ENCODE data around the gene EXOC3.

Gene EXOC3

DNA sequence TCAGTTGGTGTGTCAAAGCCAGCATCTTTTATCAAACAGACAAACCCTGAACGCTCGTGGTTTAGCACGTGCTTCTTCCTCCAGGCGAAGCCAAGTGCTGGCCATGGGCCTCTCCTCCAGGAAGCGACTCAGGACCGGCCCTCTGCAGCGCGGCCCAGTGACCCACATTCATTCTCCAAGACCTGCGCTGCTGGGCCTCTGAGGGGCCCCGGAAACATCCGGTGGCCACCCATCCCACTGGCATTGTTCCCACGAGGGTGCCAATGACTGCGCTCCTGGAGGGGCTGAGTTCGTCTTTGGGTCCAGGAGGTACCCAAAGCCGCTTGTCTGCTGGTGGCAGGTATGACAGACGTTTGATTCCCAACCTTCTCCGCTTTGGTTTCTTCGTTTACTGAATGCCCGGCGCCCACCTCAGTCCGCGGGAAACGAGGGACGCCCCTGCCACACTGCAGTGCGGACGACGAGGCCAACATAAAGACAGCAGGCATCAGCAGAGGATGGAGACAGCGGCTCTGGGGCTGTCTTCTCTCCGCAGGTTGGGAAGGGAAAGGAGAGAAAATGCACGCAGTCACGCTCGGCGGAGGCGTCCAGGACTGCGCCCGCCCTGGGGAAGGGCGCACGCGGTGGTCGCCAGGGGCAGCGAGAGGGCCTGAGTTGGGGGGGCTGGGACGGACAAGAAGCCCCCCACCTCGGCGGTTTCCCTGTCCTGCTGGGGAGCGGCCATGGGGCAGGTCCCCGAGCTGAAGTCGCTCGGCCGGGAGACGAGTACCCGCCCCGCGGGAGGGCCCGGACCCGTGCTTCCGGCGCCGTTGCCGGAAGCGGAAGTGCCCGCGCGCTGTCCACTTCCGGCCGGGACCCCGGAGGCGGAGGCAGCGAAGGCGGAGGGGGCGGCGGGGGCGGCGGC lies at the start of gene EXOC3:
EXOC3 (plus strand) TSS at position 842 of the 904 bp plus-strand sequence. CDS start 3,030 bp downstream, outside the sequence.
- Histone ChIP-seq H3K27ac (ENCODE audit: poor library complexity, severe bottlenecking) (peak within 1 kb of the TSS; percentile 39), H3K4me3 (ENCODE audit: severe bottlenecking) (peak within 1 kb of the TSS; percentile 92), H3K9me3 (ENCODE audit: severe bottlenecking) (no peaks in the 10 kb centered on the region), H3K4me1 (ENCODE audit: insufficient read depth, poor library complexity, severe bottlenecking) (peaks cover 8% of the 10 kb centered on the region), H3K27me3 (ENCODE audit: insufficient read depth, poor library complexity, severe bottlenecking) (no peaks in the 10 kb centered on the region), H3K36me3 (ENCODE audit: low read depth) (peaks cover 14% of the 10 kb centered on the region)
- TF ChIP-seq, protein P1, sequence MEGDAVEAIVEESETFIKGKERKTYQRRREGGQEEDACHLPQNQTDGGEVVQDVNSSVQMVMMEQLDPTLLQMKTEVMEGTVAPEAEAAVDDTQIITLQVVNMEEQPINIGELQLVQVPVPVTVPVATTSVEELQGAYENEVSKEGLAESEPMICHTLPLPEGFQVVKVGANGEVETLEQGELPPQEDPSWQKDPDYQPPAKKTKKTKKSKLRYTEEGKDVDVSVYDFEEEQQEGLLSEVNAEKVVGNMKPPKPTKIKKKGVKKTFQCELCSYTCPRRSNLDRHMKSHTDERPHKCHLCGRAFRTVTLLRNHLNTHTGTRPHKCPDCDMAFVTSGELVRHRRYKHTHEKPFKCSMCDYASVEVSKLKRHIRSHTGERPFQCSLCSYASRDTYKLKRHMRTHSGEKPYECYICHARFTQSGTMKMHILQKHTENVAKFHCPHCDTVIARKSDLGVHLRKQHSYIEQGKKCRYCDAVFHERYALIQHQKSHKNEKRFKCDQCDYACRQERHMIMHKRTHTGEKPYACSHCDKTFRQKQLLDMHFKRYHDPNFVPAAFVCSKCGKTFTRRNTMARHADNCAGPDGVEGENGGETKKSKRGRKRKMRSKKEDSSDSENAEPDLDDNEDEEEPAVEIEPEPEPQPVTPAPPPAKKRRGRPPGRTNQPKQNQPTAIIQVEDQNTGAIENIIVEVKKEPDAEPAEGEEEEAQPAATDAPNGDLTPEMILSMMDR (IDR thresholded peaks at IDR 0.05; ENCODE audit: poor library complexity, severe bottlenecking) = no peak
- peak; percentile 70 for DNase-seq (ENCODE audit: low spot score)
- peak; percentile 86 for ATAC-seq (ENCODE audit: low read depth)

DNA sequence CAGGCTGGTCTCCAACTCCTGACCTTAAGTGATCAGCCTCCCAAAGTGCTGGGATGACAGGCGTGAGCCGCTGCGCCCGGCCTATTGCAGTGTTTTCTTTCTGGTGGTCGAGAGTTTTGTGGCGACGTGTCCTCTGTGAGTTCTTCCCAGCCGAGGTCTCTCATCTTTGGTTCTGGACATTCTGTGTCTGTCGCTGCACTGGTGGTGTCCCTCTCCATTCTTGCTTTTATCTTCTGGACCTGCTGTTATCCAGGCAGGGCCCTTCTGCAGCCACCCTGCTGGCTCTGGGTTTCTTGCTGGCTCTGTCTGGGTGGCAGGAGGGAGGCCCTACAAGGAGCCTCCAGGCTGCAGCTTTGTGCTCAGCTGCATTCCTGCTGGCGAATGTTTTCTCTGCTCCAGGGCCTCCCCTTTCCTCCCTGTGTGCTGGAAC lies 49.1 kb upstream of the EXOC3 start:
- TF ChIP-seq, protein P1 (IDR thresholded peaks at IDR 0.05; ENCODE audit: poor library complexity, severe bottlenecking) = no peak
- H3K9me3 ChIP-seq (ENCODE audit: severe bottlenecking) = no peaks in the 10 kb centered on the region
- H3K27ac ChIP-seq (ENCODE audit: poor library complexity, severe bottlenecking) = no peak overlapping the region
- peak; percentile 41 for DNase-seq (ENCODE audit: low spot score)
- peaks cover 5% of the 10 kb centered on the region for H3K4me1 ChIP-seq (ENCODE audit: insufficient read depth, poor library complexity, severe bottlenecking)
- H3K36me3 ChIP-seq (ENCODE audit: low read depth) = no peaks in the 10 kb centered on the region
- no peak for ATAC-seq (ENCODE audit: low read depth)
- H3K4me3 ChIP-seq (ENCODE audit: severe bottlenecking) = no peak overlapping the region
- H3K27me3 ChIP-seq (ENCODE audit: insufficient read depth, poor library complexity, severe bottlenecking) = no peaks in the 10 kb centered on the region

DNA sequence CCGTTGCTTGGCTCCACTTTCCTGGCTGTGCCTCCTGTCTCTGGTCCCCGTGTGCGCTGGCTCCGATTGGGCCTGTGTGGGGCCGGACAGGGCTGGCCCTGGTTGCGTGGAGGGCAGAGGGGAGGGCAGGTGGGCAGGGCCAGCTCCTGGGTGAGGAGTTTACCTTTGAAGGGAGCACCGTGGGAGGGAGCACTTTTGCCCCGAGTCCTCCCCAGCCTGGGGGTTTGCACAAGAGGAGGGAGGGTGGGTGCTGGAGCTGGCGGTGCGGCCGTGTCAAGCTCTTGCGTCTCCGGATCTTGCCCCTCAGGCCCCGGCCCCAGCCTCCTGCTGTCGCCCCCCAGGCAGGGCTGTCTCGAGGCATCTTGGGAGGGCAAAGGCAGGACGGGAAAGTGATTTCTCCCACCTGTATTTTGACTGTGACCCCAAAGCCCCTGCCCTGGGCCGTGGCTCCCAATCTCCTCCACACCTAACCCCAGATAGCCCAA lies 48.3 kb upstream of the EXOC3 start:
- Histone ChIP-seq H3K36me3 (ENCODE audit: low read depth) (no peaks in the 10 kb centered on the region), H3K27me3 (ENCODE audit: insufficient read depth, poor library complexity, severe bottlenecking) (no peaks in the 10 kb centered on the region), H3K9me3 (ENCODE audit: severe bottlenecking) (no peaks in the 10 kb centered on the region), H3K4me1 (ENCODE audit: insufficient read depth, poor library complexity, severe bottlenecking) (peaks cover 5% of the 10 kb centered on the region), H3K4me3 (ENCODE audit: severe bottlenecking) (no peak overlapping the region), H3K27ac (ENCODE audit: poor library complexity, severe bottlenecking) (no peak overlapping the region)
- DNase-seq (ENCODE audit: low spot score) = no peak
- TF ChIP-seq, protein P1 (IDR thresholded peaks at IDR 0.05; ENCODE audit: poor library complexity, severe bottlenecking) = no peak
- no peak for ATAC-seq (ENCODE audit: low read depth)

DNA sequence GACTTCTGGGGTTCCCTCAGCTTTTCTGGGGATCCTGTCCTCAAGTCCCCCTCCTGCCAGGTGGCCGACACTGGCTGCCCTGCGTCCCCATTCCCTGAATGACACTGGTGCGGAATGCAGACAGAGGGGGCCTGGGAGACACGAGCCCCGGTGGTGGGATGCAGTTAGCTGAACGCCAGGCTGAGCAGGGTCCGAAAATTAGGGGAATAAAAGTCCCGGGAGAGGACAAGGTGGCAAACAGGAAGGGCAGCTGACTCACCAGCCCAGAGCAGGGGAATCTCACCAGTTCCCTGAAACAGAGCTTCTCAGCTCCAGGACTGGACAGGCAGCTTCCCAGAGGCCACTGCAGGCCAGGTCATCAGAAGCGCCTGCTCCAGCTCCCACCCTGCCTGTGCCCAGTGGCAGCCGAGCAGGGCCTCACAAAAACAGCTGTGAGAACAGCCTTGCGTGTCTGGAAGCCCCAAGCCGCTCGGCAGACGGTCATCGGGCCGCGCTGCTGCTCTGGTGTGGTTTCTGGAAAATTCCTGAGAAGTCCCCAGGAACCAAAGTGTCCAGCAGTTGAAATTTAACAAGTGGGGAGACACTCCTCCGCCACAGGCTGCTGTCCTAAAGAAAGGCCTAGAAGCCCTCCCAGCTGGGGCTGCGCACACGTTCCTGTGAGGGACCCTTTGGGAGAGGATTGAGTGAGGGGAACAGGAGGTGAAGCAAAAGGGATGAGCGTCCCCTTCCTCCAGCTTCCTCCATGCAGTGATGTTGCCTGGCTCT lies 47.6 kb upstream of the EXOC3 start:
- no peaks in the 10 kb centered on the region for H3K36me3 ChIP-seq (ENCODE audit: low read depth)
- TF ChIP-seq, protein P1 (IDR thresholded peaks at IDR 0.05; ENCODE audit: poor library complexity, severe bottlenecking) = no peak
- H3K27ac ChIP-seq (ENCODE audit: poor library complexity, severe bottlenecking) = no peak overlapping the region
- H3K4me3 ChIP-seq (ENCODE audit: severe bottlenecking) = no peak overlapping the region
- ATAC-seq (ENCODE audit: low read depth) = peak; percentile 56
- DNase-seq (ENCODE audit: low spot score) = peak; percentile 62
- peaks cover 5% of the 10 kb centered on the region for H3K4me1 ChIP-seq (ENCODE audit: insufficient read depth, poor library complexity, severe bottlenecking)
- no peaks in the 10 kb centered on the region for H3K9me3 ChIP-seq (ENCODE audit: severe bottlenecking)
- H3K27me3 ChIP-seq (ENCODE audit: insufficient read depth, poor library complexity, severe bottlenecking) = peaks cover 5% of the 10 kb centered on the region
